Measurements from ENCODE around the gene VCP.

The VCP gene
- 334 to 1,070 (median 402) reads per million in 3 experiments for total RNA-seq

- peak; percentile 98 for DNase-seq
Measured at GRCh38 chr9:35072461-35073278, at the start of gene VCP. TSS of gene VCP (minus strand) at chr9:35072625. CDS start at chr9:35072353, 272 bp downstream.

DNA sequence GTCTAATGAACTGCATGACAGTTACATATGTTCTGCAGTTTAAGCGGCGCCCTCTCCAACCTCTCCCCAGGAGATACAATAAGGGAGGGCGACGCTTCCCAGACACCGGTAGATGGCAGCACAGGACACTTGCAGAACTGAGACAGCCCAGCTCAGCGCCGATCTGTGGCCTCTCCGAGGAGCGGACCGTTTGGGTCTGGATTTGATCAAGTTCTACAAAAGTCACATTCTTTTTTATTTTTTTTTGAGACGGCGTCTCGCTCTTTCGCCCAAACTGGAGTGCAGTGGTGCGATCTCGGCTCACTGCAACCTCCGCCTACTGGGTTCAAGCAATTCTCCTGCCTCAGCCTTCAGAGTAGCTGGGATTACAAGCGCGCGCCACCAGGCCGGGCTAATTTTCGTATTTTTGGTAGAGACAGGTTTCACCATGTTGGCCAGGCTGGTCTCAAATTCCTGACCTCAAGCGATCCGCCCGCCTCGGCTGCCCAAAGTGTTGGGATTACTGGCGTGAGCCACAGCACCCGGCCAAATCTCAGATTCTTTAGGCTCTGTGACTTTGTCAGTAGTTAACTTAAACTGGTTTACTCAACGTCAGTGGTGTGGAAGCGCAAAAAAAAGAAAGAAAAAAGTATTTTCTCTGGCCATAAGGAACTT lies 44.6 kb upstream of the VCP start:
- peak; percentile 86 for DNase-seq

- no peak for DNase-seq
Measured at GRCh38 chr9:35116539-35116897, 44.1 kb upstream of the VCP start.

DNA sequence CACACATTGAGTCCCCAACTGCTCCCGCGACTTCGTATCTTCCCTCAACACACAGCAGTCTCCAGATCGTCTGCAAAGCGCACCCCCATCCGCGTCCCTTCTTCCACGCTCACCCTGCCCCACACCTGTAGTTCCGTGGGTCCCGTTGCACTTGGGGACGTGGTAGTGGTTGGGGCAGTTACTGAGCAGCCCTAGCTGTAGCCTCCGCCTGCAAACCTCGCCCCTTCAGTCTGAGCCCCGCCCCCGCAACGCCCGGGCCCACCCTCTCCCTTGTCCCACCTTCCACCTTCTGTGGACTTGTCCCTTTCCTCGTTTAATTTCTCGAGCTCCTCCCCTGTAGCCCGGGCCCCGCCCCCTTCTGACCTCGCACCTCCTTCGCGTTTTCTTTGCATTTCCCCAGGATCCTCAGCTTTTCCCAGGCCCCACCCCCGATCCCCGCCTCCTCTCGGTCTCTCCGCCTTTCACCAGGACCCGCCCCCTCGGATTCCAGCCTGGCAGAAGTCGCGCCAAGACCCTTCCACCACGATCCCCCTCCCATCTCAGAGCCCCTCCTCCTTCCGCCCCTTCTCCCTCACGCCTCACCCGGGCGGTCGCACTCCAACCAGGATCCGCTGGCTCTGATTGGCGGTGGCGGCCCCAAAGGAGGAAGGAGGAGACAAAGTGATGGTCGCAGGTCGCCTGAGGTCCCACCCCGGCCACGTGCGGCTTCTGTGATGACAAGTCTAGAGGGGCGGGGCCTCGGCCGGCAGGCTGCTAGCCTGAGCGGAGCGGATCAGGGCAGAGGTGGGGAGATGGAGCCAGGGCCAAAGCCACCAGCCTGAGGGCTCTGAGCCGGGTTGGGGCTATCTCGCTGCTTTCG lies 43.5 kb upstream of the VCP start, which contains the start of gene ATOSB:
TSS of gene ATOSB (minus strand) at position 183 of the 859 bp plus-strand sequence. CDS start 7,588 bp downstream, outside the sequence.
- DNase-seq = peak; percentile 90

DNA sequence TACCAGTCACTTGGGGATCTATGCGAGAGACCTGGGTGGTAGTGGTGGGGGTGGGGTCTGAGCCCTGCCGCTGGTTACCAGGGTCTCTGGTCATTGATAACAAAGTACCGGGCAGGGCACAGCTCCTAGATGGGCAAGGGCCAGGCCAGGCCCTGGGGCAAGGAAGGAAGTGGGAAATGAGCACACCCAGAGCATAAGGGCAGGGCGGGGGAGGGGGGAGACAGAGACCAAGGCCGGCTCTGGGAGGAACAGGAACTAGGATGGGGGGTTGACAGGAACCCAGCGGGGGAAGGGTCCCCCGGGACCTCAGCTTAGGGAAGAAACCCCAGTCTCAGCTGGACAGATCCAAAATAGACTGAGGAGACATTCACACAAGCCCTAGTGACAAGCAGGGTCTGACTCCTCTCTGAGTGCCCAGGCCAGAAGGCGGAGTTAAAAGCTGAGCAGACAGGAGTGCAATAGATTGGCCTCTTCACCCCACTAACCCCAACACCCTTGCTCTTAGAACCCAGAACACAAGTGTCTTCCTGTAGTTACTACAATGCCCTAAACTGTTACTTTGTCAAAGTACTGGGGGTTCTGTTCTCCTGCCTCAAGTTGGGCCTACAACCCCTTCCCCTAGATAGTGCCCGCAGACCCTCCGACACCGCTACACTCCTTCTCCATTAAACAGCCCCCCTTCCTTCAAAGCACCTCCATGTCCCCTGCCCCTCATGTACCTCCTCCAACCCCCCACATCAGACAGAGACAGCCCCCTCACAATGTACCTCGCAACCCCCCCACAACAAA lies 42.6 kb upstream of the VCP start:
- peak; percentile 31 for DNase-seq

DNA sequence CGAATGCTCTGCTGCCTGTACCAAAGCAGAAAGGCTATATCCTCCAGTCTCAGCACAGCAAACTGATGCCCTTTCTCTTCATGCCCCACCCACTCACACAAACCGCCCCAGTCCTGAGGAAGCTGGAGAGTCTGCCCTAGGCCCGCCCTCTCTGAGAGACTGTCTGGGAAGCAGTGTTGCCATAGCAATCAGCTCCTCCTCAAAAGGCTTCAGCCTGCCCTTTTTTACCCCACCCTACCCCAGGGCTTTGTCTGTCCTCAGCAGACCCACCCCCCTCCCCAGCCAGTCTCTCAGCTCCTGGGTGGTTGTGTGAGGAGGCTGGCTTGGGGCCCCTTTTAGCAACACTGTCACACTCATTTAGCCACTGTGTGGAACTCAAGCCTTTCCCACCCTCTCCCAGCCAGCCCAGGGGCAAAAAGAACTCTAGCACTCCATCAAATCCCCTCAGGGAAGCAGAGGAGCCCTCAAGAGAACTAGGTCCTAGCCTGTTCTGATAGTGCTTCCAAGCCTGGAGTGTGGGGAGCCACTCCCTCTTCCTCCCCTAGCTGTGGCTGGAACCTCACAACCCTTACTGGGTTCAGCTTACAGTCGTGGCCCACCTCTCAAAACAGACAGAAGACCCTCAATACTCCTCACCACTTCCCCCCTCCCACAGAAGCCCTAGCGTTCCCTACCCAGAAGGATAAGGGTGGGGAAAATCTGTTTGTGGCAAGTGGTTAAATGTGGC lies 41.9 kb upstream of the VCP start:
- DNase-seq = peak; percentile 71

GRCh38 chr9:35112257-35113020 lies 40.0 kb upstream of the VCP start:
- DNase-seq = no peak

GRCh38 chr9:35111001-35111933 lies 38.8 kb upstream of the VCP start:
- peak; percentile 93 for DNase-seq

GRCh38 chr9:35110327-35110761 lies 37.9 kb upstream of the VCP start:
- no peak for DNase-seq

DNA sequence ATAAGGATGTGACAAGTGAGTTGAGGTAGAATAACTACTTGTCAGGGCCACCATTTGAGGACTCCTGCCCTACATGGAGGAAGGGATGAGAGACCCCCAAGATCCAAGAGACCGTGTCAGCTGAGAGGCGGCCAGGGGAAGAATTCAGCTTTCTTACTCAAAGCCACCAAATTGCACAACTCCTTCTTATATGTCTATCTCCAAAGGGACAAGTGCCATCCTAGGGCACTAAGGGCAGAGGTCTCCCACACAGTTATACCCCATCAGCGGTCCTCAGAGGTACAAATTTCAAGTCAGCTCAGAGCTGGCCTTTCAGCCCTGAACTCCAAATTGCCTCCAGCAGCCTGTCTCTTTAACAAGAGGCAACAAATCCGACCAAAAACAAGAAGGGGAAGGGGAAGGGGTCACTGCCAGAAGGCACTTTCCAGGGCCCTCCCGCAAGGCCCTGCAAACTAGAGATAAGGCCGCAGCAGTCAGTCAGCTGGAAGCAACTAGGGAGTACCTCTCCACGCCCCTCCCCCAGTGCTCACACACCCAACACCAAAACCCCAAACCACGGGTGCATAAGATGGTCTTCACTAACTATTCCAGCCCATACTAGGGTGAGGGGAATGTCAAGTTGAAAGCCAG lies 36.6 kb upstream of the VCP start:
- DNase-seq = no peak

- no peak for DNase-seq
Measured at GRCh38 chr9:35108461-35108860, 36.0 kb upstream of the VCP start.

GRCh38 chr9:35107297-35108290 lies 35.2 kb upstream of the VCP start:
- DNase-seq = no peak

GRCh38 chr9:35106343-35106730 lies 33.9 kb upstream of the VCP start:
- no peak for DNase-seq

DNA sequence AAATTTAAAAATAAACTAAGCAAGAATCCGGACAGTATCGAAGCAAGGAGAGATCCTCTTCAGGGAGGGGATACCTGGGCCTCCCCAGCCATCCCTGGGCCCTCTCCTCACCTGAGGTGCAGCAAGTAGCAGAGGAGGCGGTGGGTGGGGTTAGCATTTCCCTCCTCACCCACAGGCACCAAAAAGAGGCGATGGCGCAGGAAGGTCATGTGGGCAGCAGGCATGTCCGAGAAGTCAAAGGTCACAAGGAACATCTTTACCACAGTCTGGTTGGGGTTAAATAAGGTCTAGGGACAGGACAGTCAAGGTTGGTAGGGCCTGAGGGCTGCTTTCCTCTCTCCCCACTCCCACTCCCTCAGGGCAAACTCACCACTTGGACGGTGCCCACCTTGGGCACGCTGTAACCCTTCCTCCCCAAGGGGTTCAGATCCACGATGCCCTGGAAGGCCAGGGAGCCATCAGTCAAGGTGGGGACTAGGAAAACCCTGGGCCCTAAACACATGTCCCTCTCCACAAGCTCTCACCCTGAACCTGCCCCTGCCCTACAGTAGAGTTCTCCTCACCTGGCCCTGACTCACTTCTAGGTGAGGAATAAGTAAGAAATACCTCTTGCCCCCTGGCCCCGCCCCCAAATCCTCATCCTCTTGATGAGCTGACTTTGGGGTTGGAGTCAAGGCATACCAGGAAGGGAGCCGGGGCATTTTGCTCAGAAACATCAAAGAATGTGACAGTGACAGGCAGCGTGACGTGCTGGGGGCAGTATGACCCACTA lies 33.3 kb upstream of the VCP start:
- DNase-seq = no peak

DNA sequence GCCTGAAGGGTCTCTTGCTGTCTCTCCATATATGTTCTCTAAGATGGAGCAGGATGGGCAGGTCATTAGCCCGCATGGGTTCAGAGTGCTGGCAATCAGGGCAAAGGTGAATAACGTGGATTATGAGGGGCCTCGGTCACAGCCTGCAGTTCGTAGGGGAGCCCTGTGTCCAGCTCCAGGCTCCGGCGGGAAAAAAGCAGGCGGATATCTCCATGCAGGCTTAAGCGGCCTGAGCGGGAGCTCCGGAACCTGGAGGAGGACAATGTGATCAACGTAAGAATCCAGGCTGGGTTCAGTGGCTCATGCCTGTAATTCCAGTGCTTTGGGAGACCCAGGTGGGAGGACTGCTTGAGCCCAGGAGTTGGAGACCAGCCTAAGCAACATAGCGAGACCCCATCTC lies 32.7 kb upstream of the VCP start:
- DNase-seq = no peak

DNA sequence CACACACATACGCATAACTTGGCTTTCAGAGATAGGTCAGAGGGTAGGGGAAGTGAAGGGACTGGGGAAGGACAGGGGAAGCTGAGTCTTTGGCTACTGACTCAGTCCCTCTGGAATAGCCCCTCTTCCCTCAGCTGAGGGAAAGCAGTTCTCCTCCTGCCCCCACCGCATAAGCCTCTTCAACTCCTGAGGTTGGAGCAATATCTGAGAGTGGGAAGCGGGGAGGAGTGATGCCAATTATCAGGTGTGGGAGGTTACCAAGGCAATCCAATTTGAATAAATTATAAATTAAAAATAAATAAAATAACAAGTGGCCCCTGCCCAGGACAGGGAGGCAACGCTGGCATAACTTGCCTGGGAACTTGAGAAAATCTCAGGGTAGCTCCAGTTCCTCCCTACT lies 32.2 kb upstream of the VCP start:
- DNase-seq = no peak

DNA sequence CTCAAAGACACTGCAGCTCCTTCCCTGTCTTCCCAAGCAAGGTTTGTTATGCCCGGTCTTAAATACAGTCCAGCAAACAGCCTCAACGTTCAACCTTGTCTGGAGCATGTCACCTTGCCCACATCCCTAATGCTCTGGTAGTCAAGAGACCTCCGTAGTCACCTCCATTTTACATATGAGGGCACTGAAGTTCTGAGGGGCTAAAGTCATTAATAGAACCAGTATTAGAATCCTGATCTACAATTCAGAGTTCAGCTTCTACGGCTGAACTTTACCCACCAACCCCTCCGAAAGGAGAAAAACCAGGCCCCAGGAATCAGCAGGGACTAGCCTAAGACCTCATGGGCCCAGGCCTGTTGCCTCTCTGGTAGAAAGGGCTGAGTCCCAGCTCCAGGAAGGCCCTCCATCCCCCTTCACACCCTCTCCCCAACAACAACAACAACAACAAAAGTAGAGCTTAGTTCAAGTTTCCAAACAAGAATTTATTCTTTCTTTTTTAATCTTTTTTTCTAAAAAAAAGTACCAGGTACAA lies 31.3 kb upstream of the VCP start:
- no peak for DNase-seq
